DND-41 (cell line): ENCODE measurements around the gene NFXL1.

Source experiments
- ATAC-seq: fragments of 200-7000 bp; cut with Tn5 transposase; 3 replicates; pipeline ENCODE4 v1.9.1; 2021; ENCODE audit warnings: low read depth; ENCODE audit not compliant: insufficient read depth
- DNase-seq: peaks from one replicate; pipeline ENCODE4 v3.0.0-alpha.2; 2020
- H2AFZ ChIP-seq: 2 replicates; pipeline ENCODE4 v1.6.0; 2012; ENCODE audit warnings: low read depth, low read length
- H3K27ac ChIP-seq: 2 replicates; pipeline ENCODE4 v1.5.1; 2012; ENCODE audit warnings: low read length, inconsistent platforms
- H3K27me3 ChIP-seq: fragments of 200-600 bp; sonication (generic); 2 replicates; pipeline ENCODE4 v1.6.0; 2012; ENCODE audit warnings: low read length, mild to moderate bottlenecking, inconsistent platforms; ENCODE audit not compliant: insufficient read depth, poor library complexity
- H3K36me3 ChIP-seq: 2 replicates; pipeline ENCODE4 v1.5.1; 2012; ENCODE audit warnings: low read length, inconsistent platforms; ENCODE audit not compliant: insufficient read depth
- H3K4me1 ChIP-seq: 2 replicates; pipeline ENCODE4 v1.5.1; 2012; ENCODE audit warnings: mild to moderate bottlenecking, low read length; ENCODE audit not compliant: insufficient read depth
- H3K4me2 ChIP-seq: 2 replicates; pipeline ENCODE4 v1.6.0; 2012; ENCODE audit warnings: mild to moderate bottlenecking, moderate library complexity, low read length, inconsistent platforms; ENCODE audit not compliant: insufficient read depth
- H3K4me3 ChIP-seq, 2 experiments: fragments of 200-600 bp in 1 of 2; shearing (Covaris generic) in 1 of 2; 2 replicates each; pipeline ENCODE4 v1.5.1; 2012 to 2016; ENCODE audit warnings: inconsistent platforms in 2 of 2, low read length in 2 of 2, mild to moderate bottlenecking in 2 of 2, low read depth in 1 of 2, moderate library complexity in 1 of 2
- H3K79me2 ChIP-seq: 2 replicates; pipeline ENCODE4 v1.6.0; 2012; ENCODE audit warnings: low read length, inconsistent platforms; ENCODE audit not compliant: insufficient read depth
- H3K9ac ChIP-seq: 2 replicates; pipeline ENCODE4 v1.6.0; 2012; ENCODE audit warnings: low read depth, mild to moderate bottlenecking, inconsistent platforms, low read length, moderate library complexity
- H3K9me3 ChIP-seq: 2 replicates; pipeline ENCODE4 v1.5.1; 2012; ENCODE audit warnings: low read length, moderate library complexity, mild to moderate bottlenecking, inconsistent platforms; ENCODE audit not compliant: insufficient read depth, severe bottlenecking
- H4K20me1 ChIP-seq: 2 replicates; pipeline ENCODE4 v1.6.0; 2012; ENCODE audit warnings: low read length; ENCODE audit not compliant: insufficient read depth
- CTCF ChIP-seq: IDR thresholded peaks from 2 replicates; pipeline ENCODE4 v1.5.1; 2012; ENCODE audit warnings: borderline replicate concordance, low read length, moderate library complexity, mild to moderate bottlenecking; ENCODE audit not compliant: poor library complexity, severe bottlenecking; ENCODE audit errors: extremely low read depth
- EZH2 ChIP-seq: IDR thresholded peaks from 3 replicates; pipeline ENCODE4 v1.6.1; 2012; ENCODE audit warnings: borderline replicate concordance, low read depth, mild to moderate bottlenecking, moderate library complexity, low read length, inconsistent platforms; ENCODE audit not compliant: severe bottlenecking

NFXL1 gene

GRCh38 chr4:47852136-47852535, 62.2 kb downstream of the NFXL1 start:
- no peak for DNase-seq

DNA sequence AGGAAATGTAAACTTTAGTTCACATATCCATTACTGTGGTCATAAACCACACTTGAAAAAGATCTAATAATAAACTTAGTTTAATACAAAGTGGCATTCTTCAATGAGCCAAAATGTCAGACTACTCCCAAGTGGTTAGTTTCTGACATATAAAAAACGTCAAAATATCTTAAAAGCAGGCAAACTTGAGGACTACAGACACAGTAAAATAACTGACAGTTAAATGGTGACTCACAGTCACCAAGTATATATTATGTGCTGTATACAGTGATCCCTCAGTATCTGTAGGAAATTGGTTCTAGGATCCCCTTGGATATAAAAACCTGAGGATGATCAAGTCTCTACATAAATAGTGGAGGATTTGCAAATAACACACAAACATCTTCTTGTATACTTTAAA, 64.9 kb downstream of the NFXL1 start:
- Histone ChIP-seq H3K9me3 (no peaks in the 10 kb centered on the region), H3K27me3 (no peaks in the 10 kb centered on the region), H4K20me1 (no peaks in the 10 kb centered on the region), H3K36me3 (peaks cover 28% of the 10 kb centered on the region), H3K27ac (no peak overlapping the region), H3K9ac (no peak overlapping the region), H3K4me1 (no peaks in the 10 kb centered on the region), H3K79me2 (no peaks in the 10 kb centered on the region), H3K4me2 (no peak overlapping the region), H2AFZ (no peak overlapping the region), H3K4me3 (no peak overlapping the region)
- ATAC-seq (no peak), DNase-seq (no peak)
- TF ChIP-seq EZH2 (no peak), CTCF (no peak)

More at GRCh38 chr4:47852136-47852535, 62.2 kb downstream of the NFXL1 start:
- Histone ChIP-seq H3K9me3 (no peaks in the 10 kb centered on the region), H3K9ac (no peak overlapping the region), H3K4me3 (no peak overlapping the region), H3K4me2 (no peak overlapping the region), H2AFZ (no peak overlapping the region), H3K79me2 (no peaks in the 10 kb centered on the region), H4K20me1 (no peaks in the 10 kb centered on the region), H3K36me3 (peaks cover 29% of the 10 kb centered on the region), H3K27ac (no peak overlapping the region), H3K27me3 (no peaks in the 10 kb centered on the region), H3K4me1 (no peaks in the 10 kb centered on the region)
- no peak for TF ChIP-seq EZH2
- no peak for TF ChIP-seq CTCF
- no peak for ATAC-seq

DNA sequence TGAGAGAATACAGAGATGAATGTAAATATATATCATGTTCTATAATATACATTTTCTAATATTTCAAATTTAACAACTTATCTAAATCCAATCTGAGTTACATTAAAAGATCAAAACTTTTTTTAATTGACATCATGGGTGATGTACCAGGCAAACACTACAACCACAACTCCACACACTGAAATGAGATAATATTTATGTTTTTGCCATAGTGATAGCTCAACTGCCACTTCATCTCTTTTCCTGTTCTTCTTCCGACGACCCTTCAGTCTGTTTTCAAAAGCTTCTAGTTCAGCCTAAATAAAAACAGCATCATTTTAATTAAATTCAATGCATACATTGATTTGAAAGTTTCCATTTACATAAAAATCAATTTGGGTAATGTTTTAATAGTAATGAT, 66.3 kb downstream of the NFXL1 start:
- H3K4me3 ChIP-seq, result no peak overlapping the region
- TF ChIP-seq CTCF (no peak), EZH2 (no peak)
- no peak overlapping the region for H3K4me2 ChIP-seq
- peaks cover 31% of the 10 kb centered on the region for H3K36me3 ChIP-seq
- H4K20me1 ChIP-seq, result no peaks in the 10 kb centered on the region
- ATAC-seq (no peak), DNase-seq (no peak)
- no peaks in the 10 kb centered on the region for H3K4me1 ChIP-seq
- H3K79me2 ChIP-seq, result no peaks in the 10 kb centered on the region
- no peaks in the 10 kb centered on the region for H3K27me3 ChIP-seq
- no peak overlapping the region for H3K9ac ChIP-seq
- H3K27ac ChIP-seq, result no peak overlapping the region
- no peaks in the 10 kb centered on the region for H3K9me3 ChIP-seq
- H2AFZ ChIP-seq, result no peak overlapping the region

GRCh38 chr4:47842985-47843384, 71.4 kb downstream of the NFXL1 start:
- Histone ChIP-seq H3K4me2 (no peak overlapping the region), H3K9me3 (no peaks in the 10 kb centered on the region), H3K4me1 (no peaks in the 10 kb centered on the region), H4K20me1 (peaks cover 4% of the 10 kb centered on the region), H3K27me3 (no peaks in the 10 kb centered on the region), H3K9ac (no peak overlapping the region), H3K36me3 (peaks cover 26% of the 10 kb centered on the region; the same call in 1 of the 2 replicates), H3K4me3 (no peak overlapping the region), H2AFZ (no peak overlapping the region), H3K79me2 (no peaks in the 10 kb centered on the region), H3K27ac (no peak overlapping the region)
- no peak for TF ChIP-seq CTCF
- DNase-seq (no peak), ATAC-seq (no peak)
